Lung (tissue), 16 donors: ENCODE measurements around the gene AGR2. TPM values are rescaled to one million over a fixed set of nuclear protein-coding genes. Genes with fewer than 3 reads are reported as not detected.
A peak's percentile ranks its signal among the peaks of the same experiment; 100 is the strongest.
"Not testable (repeated sequence)": the region's sequence is repeated elsewhere in the genome, so short reads cannot be mapped to it uniquely, and the experiment has no call there.

Experiments
- ATAC-seq: fragments of 200-7000 bp; cut with Tn5 transposase; one replicate; pipeline ENCODE4 v1.9.1; 2020; ENCODE audit warnings: moderate number of reproducible peaks; ENCODE audit not compliant: insufficient read depth, low FRiP score
- DNase-seq, 3 donors: peaks; one replicate each; pipeline ENCODE4 v3.0.0-alpha.2; 2013 to 2017
- H3K27ac ChIP-seq, 2 donors: one replicate each; pipeline ENCODE4 v1.5.1; 2013; ENCODE audit warnings: mild to moderate bottlenecking in 2 of 2, moderate library complexity in 2 of 2, control low read depth in 1 of 2, inconsistent platforms in 1 of 2, low read depth in 1 of 2, low read length in 1 of 2
- H3K27me3 ChIP-seq, 3 donors: one replicate each; pipeline ENCODE4 v1.5.1; 2013; ENCODE audit warnings: low read length in 2 of 3; ENCODE audit not compliant: control insufficient read depth in 3 of 3, insufficient read depth in 3 of 3
- H3K36me3 ChIP-seq, 4 donors: one replicate each; pipeline ENCODE4 v1.5.1; 2013; ENCODE audit warnings: low read length in 4 of 4, mild to moderate bottlenecking in 1 of 4, moderate library complexity in 1 of 4; ENCODE audit not compliant: control insufficient read depth in 4 of 4, insufficient read depth in 4 of 4
- H3K4me1 ChIP-seq, 5 donors: one replicate each; pipeline ENCODE4 v1.5.1; 2013; ENCODE audit warnings: low read length in 5 of 5, mild to moderate bottlenecking in 2 of 5, moderate library complexity in 1 of 5; ENCODE audit not compliant: control insufficient read depth in 5 of 5, insufficient read depth in 5 of 5
- H3K4me3 ChIP-seq: one replicate; pipeline ENCODE4 v1.5.1; 2013; ENCODE audit warnings: mild to moderate bottlenecking, control low read depth, moderate library complexity
- H3K9ac ChIP-seq, 2 donors: one replicate each; pipeline ENCODE4 v1.5.1; 2013; ENCODE audit warnings: low read length in 2 of 2, control low read depth in 1 of 2; ENCODE audit not compliant: insufficient read depth in 1 of 2
- H3K9me3 ChIP-seq, 4 donors: one replicate each; pipeline ENCODE4 v1.5.1; 2013; ENCODE audit warnings: low read length in 3 of 4, mild to moderate bottlenecking in 1 of 4, moderate library complexity in 1 of 4; ENCODE audit not compliant: control insufficient read depth in 4 of 4, insufficient read depth in 3 of 4
- CTCF ChIP-seq: IDR thresholded peaks from 2 replicates; pipeline ENCODE4 v1.5.1; 2012; ENCODE audit warnings: mild to moderate bottlenecking; ENCODE audit errors: control extremely low read depth, extremely low read depth
- WGBS, 2 donors: extraction: QIAGEN DNeasy Blood & Tissue Kit; methylation state at CpG; one replicate each; pipeline ENCODE4 v1.1.7; 2013; 5-methylcytosine and 5-hydroxymethylcytosine counted together
- long read RNA-seq, 5 donors: transcript quantifications; one replicate each; lab custom pipeline, GENCODE V29; 2026
- polyA plus RNA-seq, 2 donors: library from polyadenylated mRNA; stranded (reverse); fragments of 200-250 nt; gene quantifications; one replicate each; pipeline ENCODE4 v1.2.1, GENCODE V29; 2013
- total RNA-seq, 2 donors: library from RNA; depleted of rRNA in 1 of 2; stranded (reverse); fragments of >200 nt in 1 of 2; gene quantifications; one replicate each; pipeline ENCODE4 v1.2.1, GENCODE V29; 2014 to 2021
- donor health status: control.
- donor health status: control.
- donor health status: Bipolar disorder and iron deficiency.
- donor health status: healthy.
- donor health status: DM: yes; HTN: yes; CAD: no.

AGR2 gene
- total RNA-seq (100 to 1,000 TPM; 248 to 333 TPM), polyA plus RNA-seq (100 to 1,000 TPM; 137 to 420 TPM)
- long read RNA-seq, donor 1, transcript AGR2-203 (8 exons, 1,778 nt), result major isoform, 47 of 88 reads
- long read RNA-seq, donor 1, partial matches to known transcripts, result 30 of 88 reads
- long read RNA-seq, donor 1, other reads (novel, unspliced or antisense), result 10 of 88 reads
- long read RNA-seq, donor 2, transcript AGR2-203 (8 exons, 1,778 nt), result major isoform, 17 of 36 reads
- long read RNA-seq, donor 2, partial matches to known transcripts, result 12 of 36 reads
- long read RNA-seq, donor 2, other reads (novel, unspliced or antisense), result 7 of 36 reads
- long read RNA-seq, donor 3, transcript AGR2-203 (8 exons, 1,778 nt), result major isoform, 34 of 40 reads
- long read RNA-seq, donor 3, partial matches to known transcripts, result 0 of 40 reads
- long read RNA-seq, donor 3, other reads (novel, unspliced or antisense), result 6 of 40 reads
- long read RNA-seq, donor 4, partial matches to known transcripts, result 9 of 13 reads
- long read RNA-seq, donor 4, other reads (novel, unspliced or antisense), result 0 of 13 reads
- long read RNA-seq, donor 5, transcript AGR2-203 (8 exons, 1,778 nt), result major isoform, 52 of 85 reads
- long read RNA-seq, donor 5, partial matches to known transcripts, result 22 of 85 reads
- long read RNA-seq, donor 5, other reads (novel, unspliced or antisense), result 11 of 85 reads

- WGBS, 2 donors, result 67 to 81% methylated on average over 13 of the region's 13 CpGs
- peak in 2 of 3 donors; percentile 26 to 58 for DNase-seq
- H3K9me3 ChIP-seq, result no peaks in the 10 kb centered on the region
- no peak within 1 kb of the TSS for H3K4me3 ChIP-seq
- peak; percentile 68 for ATAC-seq
- no peaks in the 10 kb centered on the region for H3K36me3 ChIP-seq
- H3K4me1 ChIP-seq, result no peaks in the 10 kb centered on the region
- no peaks in the 10 kb centered on the region for H3K27me3 ChIP-seq
- peak within 1 kb of the TSS; percentile 28 to 54 for H3K9ac ChIP-seq
- peak within 1 kb of the TSS in 1 of 2 donors; percentile 52 for H3K27ac ChIP-seq
- TF ChIP-seq CTCF, result no peak
Measured at GRCh38 chr7:16804674-16805439, at the start of gene AGR2. Gene AGR2 (minus strand): TSS chr7:16804999. CDS start chr7:16801796, 3,203 bp downstream.

GRCh38 chr7:16853189-16853588, 48.4 kb upstream of the AGR2 start:
- not testable (repeated sequence) for H3K27ac ChIP-seq, ATAC-seq, H3K9me3 ChIP-seq, H3K9ac ChIP-seq, DNase-seq, H3K36me3 ChIP-seq, H3K27me3 ChIP-seq, H3K4me3 ChIP-seq, H3K4me1 ChIP-seq
- 95% methylated on average over 11 of the region's 11 CpGs for WGBS, 2 donors

GRCh38 chr7:16851829-16852228, 47.0 kb upstream of the AGR2 start:
- Histone ChIP-seq H3K4me1 (no peaks in the 10 kb centered on the region), H3K27ac (no peak overlapping the region), H3K4me3 (no peak overlapping the region), H3K36me3 (no peaks in the 10 kb centered on the region), H3K9me3 (no peaks in the 10 kb centered on the region), H3K9ac (no peak overlapping the region), H3K27me3 (no peaks in the 10 kb centered on the region)
- DNase-seq (no peak), ATAC-seq (no peak)
- WGBS, 2 donors, result 20 to 36% methylated on average over 2 of the region's 2 CpGs
- no peak for TF ChIP-seq CTCF
